Subcutaneous adipose tissue (tissue), 4 donors: ENCODE results near the gene SORCS3. TPM values are rescaled to one million over a fixed set of nuclear protein-coding genes. Genes with fewer than 3 reads are reported as not detected.

Source experiments
- CTCF ChIP-seq: fragments of 450-650 bp; IDR thresholded peaks from one replicate; pipeline ENCODE4 v1.5.1; 2016; ENCODE audit warnings: low read depth, mild to moderate bottlenecking, control low read depth, antibody characterized with exemption, moderate library complexity
- total RNA-seq, 4 donors: library from RNA; depleted of rRNA; stranded (reverse); fragments of >200 nt; gene quantifications; one replicate each; pipeline ENCODE4 v1.1.0, GENCODE V29; 2016

SORCS3 gene
- total RNA-seq, 4 donors from 2014 or later: not detected

- no peak for TF ChIP-seq CTCF
Measured at GRCh38 chr10:104732222-104732621, 91.1 kb downstream of the SORCS3 start.

GRCh38 chr10:104734433-104734832 lies 93.3 kb downstream of the SORCS3 start:
- no peak for TF ChIP-seq CTCF

GRCh38 chr10:104735036-104735756 lies 94.1 kb downstream of the SORCS3 start:
- TF ChIP-seq CTCF: no peak

GRCh38 chr10:104735757-104736391 lies 94.8 kb downstream of the SORCS3 start:
- TF ChIP-seq CTCF: no peak

GRCh38 chr10:104741127-104741526 lies 100.0 kb downstream of the SORCS3 start:
- no peak for TF ChIP-seq CTCF

- no peak for TF ChIP-seq CTCF
Measured at GRCh38 chr10:104744052-104744451, 103.0 kb downstream of the SORCS3 start.

GRCh38 chr10:104750291-104750690 lies 109.2 kb downstream of the SORCS3 start:
- no peak for TF ChIP-seq CTCF
